K562 (cell line): ENCODE data around the gene B3GALT4. TPM values are rescaled to one million over a fixed set of nuclear protein-coding genes. Genes with fewer than 3 reads are reported as not detected.

Experiments
- CHD4 ChIP-seq: fragments of 200-600 bp; sonication (generic); IDR thresholded peaks from 3 replicates; pipeline ENCODE4 v1.6.1; 2012; ENCODE audit warnings: low read depth, mild to moderate bottlenecking, mixed read lengths, low read length, inconsistent platforms; ENCODE audit not compliant: insufficient read depth, insufficient replicate concordance, poor library complexity, severe bottlenecking
- EP300 ChIP-seq: IDR thresholded peaks from 2 replicates; pipeline ENCODE4 v1.6.1; 2012; ENCODE audit warnings: low read length, improper control_type of control experiment
- FUS ChIP-seq: fragments of 200-400 bp; formaldehyde crosslinking; optimal IDR thresholded peaks from 2 replicates; pipeline ENCODE3; 2017; ENCODE audit warnings: low read depth, low read length
- HMGXB4 ChIP-seq: sonication (generic); formaldehyde crosslinking; IDR thresholded peaks from 2 replicates; pipeline ENCODE4 v1.8.1; 2023; ENCODE audit warnings: mild to moderate bottlenecking, missing genetic modification reagents
- KAT7 ChIP-seq: sonication (generic); formaldehyde crosslinking; IDR thresholded peaks from 2 replicates; pipeline ENCODE4 v1.8.0; 2022; ENCODE audit warnings: missing genetic modification reagents, mild to moderate bottlenecking, borderline replicate concordance
- MNT ChIP-seq, 2 experiments: fragments of 450-650 bp; conservative IDR thresholded peaks; 2 replicates each; pipeline ENCODE4 v1.6.1; 2017; ENCODE audit warnings: mild to moderate bottlenecking in 2 of 2, moderate library complexity in 2 of 2
- NFE2 ChIP-seq: IDR thresholded peaks from 2 replicates; pipeline ENCODE4 v1.6.1; 2014; ENCODE audit warnings: antibody characterized with exemption, low read depth
- SAFB2 ChIP-seq: fragments of 200-400 bp; formaldehyde crosslinking; IDR thresholded peaks from 2 replicates; pipeline ENCODE4 v1.6.1; 2018; ENCODE audit warnings: borderline replicate concordance, low read length, low read depth, moderate library complexity; ENCODE audit not compliant: severe bottlenecking
- ZFP1 ChIP-seq: fragments of 450-650 bp; formaldehyde crosslinking; IDR thresholded peaks from 2 replicates; pipeline ENCODE4 v1.4.0; 2020; ENCODE audit warnings: mild to moderate bottlenecking, mixed read lengths
- ZFP30 ChIP-seq: fragments of 250-450 bp; sonication (Bioruptor Pico); IDR thresholded peaks from 2 replicates; pipeline ENCODE4 v1.8.0; 2022; ENCODE audit warnings: moderate library complexity, mild to moderate bottlenecking, inconsistent platforms, borderline replicate concordance
- ZNF174 ChIP-seq: fragments of 250-450 bp; sonication (Bioruptor Pico); IDR thresholded peaks from 2 replicates; pipeline ENCODE4 v1.4.0; 2020; ENCODE audit warnings: mild to moderate bottlenecking
- ZNF764 ChIP-seq: fragments of 250-450 bp; sonication (Bioruptor Pico); IDR thresholded peaks from 2 replicates; pipeline ENCODE4 v1.4.0; 2020; ENCODE audit warnings: low read depth, mild to moderate bottlenecking, moderate library complexity
- polyA plus RNA-seq, 8 experiments: library from polyadenylated mRNA; depleted of rRNA in 4 of 8; stranded (reverse) in 5 of 8; unstranded in 3 of 8; fragments of >200 nt; fragmentation: Nextera tagmentation in 2 of 8; fragmentation: Illumina TruSeq in 1 of 8; extraction: Ambion mirVana in 2 of 8; extraction: Trizol in 1 of 8; gene quantifications; 2 replicates each; pipeline versions ENCODE4 v1.2.1 to v1.2.3, GENCODE V29; 2011 to 2014; ENCODE audit warnings: inconsistent platforms in 1 of 8, missing spikeins in 1 of 8
- total RNA-seq, 7 experiments: library from RNA; depleted of rRNA in 6 of 7; stranded (reverse); fragments of >200 nt in 6 of 7; fragmentation: Illumina TruSeq in 2 of 7; extraction: Trizol in 2 of 7; gene quantifications; 2 replicates each; pipeline versions ENCODE4 v1.2.1 to v1.2.3, GENCODE V29; 2011 to 2021; ENCODE audit warnings: low replicate concordance in 1 of 7
- TF ChIP-seq, protein P1 (sequence below): fragments of 250-450 bp; sonication (Bioruptor Pico); IDR thresholded peaks from 2 replicates; pipeline ENCODE4 v1.5.1; 2021; ENCODE audit warnings: mild to moderate bottlenecking
- TF ChIP-seq, protein P2 (sequence below): fragments of 250-450 bp; sonication (Bioruptor Pico); IDR thresholded peaks from 2 replicates; pipeline ENCODE4 v1.8.0; 2021; ENCODE audit warnings: moderate library complexity, mild to moderate bottlenecking, inconsistent platforms
- TF ChIP-seq, protein P3 (sequence below), 3 experiments: fragments of 200-800 bp in 1 of 3; fragments of 250-450 bp in 1 of 3; fragments of 450-650 bp in 1 of 3; sonication (Bioruptor Pico) in 1 of 3; sonication (Bioruptor generic) in 1 of 3; formaldehyde crosslinking in 1 of 3; IDR thresholded peaks; 2 replicates each; pipeline versions ENCODE4 v1.6.1 to v1.8.0; 2016 to 2022; ENCODE audit warnings: mild to moderate bottlenecking in 2 of 3, missing genetic modification characterization in 2 of 3, missing compliant biosample characterization in 1 of 3, moderate library complexity in 1 of 3
- TF ChIP-seq, protein P4 (sequence below): IDR thresholded peaks from 3 replicates; pipeline ENCODE4 v1.6.1; 2011; ENCODE audit warnings: borderline replicate concordance, mild to moderate bottlenecking, moderate library complexity; ENCODE audit not compliant: insufficient read length; ENCODE audit errors: extremely low read depth

B3GALT4 gene
- total and polyA plus RNA-seq, 9 of the 15 experiments (the other 6 are each of a cell fraction or from before 2014, with no cell fraction given): 0.11 to 1.3 (median 0.53) TPM; not detected in 1

DNA sequence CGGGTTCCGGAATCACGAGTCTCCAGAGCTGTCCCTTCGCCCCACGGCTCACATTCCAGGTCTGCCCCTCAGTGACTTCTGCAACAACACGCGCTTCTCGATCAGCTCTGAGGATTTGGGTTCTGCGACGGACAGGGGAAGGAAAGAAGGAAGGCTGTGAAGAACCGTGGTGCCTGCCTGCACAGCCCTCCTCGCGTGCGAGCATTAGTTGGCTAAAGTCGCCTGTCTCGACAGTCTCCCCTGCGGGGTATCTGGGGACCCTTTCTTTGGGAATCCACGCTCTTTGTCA is 28.3 kb upstream of the B3GALT4 start (continued):
- TF ChIP-seq SAFB2 (no peak), NFE2 (no peak), MNT (conservative IDR thresholded peaks at IDR 0.05) (no peak; a peak in 2 of 4 replicates), ZNF764 (CRISPR knock-in tag) (no peak), ZNF174 (no peak), FUS (no peak), CHD4 (peak; percentile 33), ZFP1 (CRISPR knock-in tag) (no peak), ZFP30 (no peak), EP300 (no peak), HMGXB4 (CRISPR knock-in tag) (0 out of 2 replicates have a peak, but pooled peaks have one; percentile 25), KAT7 (peak; percentile 74; the same call in 1 of the 2 replicates)
- TF ChIP-seq, protein P1, sequence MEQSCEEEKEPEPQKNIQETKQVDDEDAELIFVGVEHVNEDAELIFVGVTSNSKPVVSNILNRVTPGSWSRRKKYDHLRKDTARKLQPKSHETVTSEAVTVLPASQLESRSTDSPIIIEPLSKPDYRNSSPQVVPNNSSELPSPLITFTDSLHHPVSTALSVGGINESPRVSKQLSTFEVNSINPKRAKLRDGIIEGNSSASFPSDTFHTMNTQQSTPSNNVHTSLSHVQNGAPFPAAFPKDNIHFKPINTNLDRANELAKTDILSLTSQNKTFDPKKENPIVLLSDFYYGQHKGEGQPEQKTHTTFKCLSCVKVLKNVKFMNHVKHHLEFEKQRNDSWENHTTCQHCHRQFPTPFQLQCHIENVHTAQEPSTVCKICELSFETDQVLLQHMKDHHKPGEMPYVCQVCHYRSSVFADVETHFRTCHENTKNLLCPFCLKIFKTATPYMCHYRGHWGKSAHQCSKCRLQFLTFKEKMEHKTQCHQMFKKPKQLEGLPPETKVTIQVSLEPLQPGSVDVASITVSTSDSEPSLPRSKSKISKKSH: no peak
- TF ChIP-seq, protein P2, sequence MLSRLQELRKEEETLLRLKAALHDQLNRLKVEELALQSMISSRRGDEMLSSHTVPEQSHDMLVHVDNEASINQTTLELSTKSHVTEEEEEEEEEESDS (CRISPR knock-in tag): no peak
- TF ChIP-seq, protein P3, sequence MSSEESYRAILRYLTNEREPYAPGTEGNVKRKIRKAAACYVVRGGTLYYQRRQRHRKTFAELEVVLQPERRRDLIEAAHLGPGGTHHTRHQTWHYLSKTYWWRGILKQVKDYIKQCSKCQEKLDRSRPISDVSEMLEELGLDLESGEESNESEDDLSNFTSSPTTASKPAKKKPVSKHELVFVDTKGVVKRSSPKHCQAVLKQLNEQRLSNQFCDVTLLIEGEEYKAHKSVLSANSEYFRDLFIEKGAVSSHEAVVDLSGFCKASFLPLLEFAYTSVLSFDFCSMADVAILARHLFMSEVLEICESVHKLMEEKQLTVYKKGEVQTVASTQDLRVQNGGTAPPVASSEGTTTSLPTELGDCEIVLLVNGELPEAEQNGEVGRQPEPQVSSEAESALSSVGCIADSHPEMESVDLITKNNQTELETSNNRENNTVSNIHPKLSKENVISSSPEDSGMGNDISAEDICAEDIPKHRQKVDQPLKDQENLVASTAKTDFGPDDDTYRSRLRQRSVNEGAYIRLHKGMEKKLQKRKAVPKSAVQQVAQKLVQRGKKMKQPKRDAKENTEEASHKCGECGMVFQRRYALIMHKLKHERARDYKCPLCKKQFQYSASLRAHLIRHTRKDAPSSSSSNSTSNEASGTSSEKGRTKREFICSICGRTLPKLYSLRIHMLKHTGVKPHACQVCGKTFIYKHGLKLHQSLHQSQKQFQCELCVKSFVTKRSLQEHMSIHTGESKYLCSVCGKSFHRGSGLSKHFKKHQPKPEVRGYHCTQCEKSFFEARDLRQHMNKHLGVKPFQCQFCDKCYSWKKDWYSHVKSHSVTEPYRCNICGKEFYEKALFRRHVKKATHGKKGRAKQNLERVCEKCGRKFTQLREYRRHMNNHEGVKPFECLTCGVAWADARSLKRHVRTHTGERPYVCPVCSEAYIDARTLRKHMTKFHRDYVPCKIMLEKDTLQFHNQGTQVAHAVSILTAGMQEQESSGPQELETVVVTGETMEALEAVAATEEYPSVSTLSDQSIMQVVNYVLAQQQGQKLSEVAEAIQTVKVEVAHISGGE (CRISPR knock-in tag; IDR thresholded peaks at IDR 0.05): no peak
- TF ChIP-seq, protein P4, sequence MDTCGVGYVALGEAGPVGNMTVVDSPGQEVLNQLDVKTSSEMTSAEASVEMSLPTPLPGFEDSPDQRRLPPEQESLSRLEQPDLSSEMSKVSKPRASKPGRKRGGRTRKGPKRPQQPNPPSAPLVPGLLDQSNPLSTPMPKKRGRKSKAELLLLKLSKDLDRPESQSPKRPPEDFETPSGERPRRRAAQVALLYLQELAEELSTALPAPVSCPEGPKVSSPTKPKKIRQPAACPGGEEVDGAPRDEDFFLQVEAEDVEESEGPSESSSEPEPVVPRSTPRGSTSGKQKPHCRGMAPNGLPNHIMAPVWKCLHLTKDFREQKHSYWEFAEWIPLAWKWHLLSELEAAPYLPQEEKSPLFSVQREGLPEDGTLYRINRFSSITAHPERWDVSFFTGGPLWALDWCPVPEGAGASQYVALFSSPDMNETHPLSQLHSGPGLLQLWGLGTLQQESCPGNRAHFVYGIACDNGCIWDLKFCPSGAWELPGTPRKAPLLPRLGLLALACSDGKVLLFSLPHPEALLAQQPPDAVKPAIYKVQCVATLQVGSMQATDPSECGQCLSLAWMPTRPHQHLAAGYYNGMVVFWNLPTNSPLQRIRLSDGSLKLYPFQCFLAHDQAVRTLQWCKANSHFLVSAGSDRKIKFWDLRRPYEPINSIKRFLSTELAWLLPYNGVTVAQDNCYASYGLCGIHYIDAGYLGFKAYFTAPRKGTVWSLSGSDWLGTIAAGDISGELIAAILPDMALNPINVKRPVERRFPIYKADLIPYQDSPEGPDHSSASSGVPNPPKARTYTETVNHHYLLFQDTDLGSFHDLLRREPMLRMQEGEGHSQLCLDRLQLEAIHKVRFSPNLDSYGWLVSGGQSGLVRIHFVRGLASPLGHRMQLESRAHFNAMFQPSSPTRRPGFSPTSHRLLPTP: no peak
